Body of pancreas (tissue), 4 donors: ENCODE results near the gene EFNB1.

Experiments used
- POLR2A ChIP-seq, 3 donors: fragments of 450-650 bp; IDR thresholded peaks; one replicate each; pipeline ENCODE4 v1.6.1; 2016; ENCODE audit warnings: antibody characterized with exemption in 3 of 3, mild to moderate bottlenecking in 2 of 3
- TF ChIP-seq, protein P1 (sequence below), 7 experiments: fragments of 450-650 bp in 4 of 7; fragments of 200-600 bp in 3 of 7; sonication (generic) in 3 of 7; IDR thresholded peaks; one replicate each; pipeline ENCODE4 v1.5.1; 2016 to 2019; ENCODE audit warnings: antibody characterized with exemption in 7 of 7

- TF ChIP-seq, protein P1, sequence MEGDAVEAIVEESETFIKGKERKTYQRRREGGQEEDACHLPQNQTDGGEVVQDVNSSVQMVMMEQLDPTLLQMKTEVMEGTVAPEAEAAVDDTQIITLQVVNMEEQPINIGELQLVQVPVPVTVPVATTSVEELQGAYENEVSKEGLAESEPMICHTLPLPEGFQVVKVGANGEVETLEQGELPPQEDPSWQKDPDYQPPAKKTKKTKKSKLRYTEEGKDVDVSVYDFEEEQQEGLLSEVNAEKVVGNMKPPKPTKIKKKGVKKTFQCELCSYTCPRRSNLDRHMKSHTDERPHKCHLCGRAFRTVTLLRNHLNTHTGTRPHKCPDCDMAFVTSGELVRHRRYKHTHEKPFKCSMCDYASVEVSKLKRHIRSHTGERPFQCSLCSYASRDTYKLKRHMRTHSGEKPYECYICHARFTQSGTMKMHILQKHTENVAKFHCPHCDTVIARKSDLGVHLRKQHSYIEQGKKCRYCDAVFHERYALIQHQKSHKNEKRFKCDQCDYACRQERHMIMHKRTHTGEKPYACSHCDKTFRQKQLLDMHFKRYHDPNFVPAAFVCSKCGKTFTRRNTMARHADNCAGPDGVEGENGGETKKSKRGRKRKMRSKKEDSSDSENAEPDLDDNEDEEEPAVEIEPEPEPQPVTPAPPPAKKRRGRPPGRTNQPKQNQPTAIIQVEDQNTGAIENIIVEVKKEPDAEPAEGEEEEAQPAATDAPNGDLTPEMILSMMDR (IDR thresholded peaks at IDR 0.05) = no peak
- no peak for TF ChIP-seq POLR2A (IDR thresholded peaks at IDR 0.05)
Observed at GRCh38 chrX:68795741-68796140, 33.1 kb upstream of the EFNB1 start.
